ENCODE data around the gene COIL. TPM values are rescaled to one million over a fixed set of nuclear protein-coding genes. Genes with fewer than 3 reads are reported as not detected.
A peak's percentile ranks its signal among the peaks of the same experiment; 100 is the strongest.

The COIL gene
- total and polyA plus RNA-seq, 2 of the 13 experiments (the other 11 are each of a cell fraction or from before 2014, with no cell fraction given): 8.1 to 29.4 TPM

DNA sequence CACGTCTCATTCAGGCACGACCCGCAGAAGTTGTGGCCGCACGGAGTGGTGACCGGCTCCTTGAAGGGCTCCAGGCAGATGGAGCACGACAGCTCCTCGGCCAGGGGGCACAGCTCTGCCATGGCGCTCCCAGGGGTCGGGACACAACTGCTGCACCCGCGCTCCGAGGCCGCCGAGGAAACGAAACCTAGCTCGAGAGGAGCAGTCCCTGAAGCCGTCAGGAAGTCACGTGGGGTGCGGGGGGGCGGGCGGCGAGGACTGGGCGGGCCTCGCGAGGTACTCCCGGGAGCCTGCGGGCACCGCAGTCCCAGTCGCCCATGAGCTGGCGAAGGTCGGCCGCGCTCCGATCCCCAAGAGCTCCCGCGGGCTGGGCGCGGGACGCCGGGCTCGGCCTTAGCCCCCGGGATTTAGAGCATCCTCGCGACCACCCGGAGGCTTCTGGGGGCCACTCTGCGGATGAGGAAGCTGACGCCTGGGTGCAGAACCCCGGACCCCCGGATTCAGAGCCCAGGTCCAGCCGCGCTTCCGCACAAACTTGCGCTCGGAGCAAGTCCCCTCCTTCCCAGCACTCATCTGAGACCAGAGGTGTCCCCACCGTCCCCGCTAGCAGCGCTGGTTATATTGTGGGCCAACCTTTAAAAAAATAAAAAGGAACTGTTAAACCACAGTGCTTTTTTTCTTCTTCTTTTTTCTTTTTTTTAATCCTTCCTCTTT is 46.8 kb downstream of the COIL start, which contains the start of gene TRIM25 (continued):
- no peak for TF ChIP-seq ZMAT5 (CRISPR knock-in tag; IDR thresholded peaks at IDR 0.05; ENCODE audit: borderline replicate concordance, low read depth)
- peak; percentile 94 for TF ChIP-seq HBP1 (CRISPR knock-in tag; IDR thresholded peaks at IDR 0.05; ENCODE audit: low read depth)
- 0 out of 2 replicates have a peak, but pooled peaks have one; percentile 87 for TF ChIP-seq SNAPC5 (CRISPR knock-in tag; IDR thresholded peaks at IDR 0.05; ENCODE audit: borderline replicate concordance)
- TF ChIP-seq ZNF557 (CRISPR knock-in tag; IDR thresholded peaks at IDR 0.05): peak; percentile 75
- TF ChIP-seq, protein P1, sequence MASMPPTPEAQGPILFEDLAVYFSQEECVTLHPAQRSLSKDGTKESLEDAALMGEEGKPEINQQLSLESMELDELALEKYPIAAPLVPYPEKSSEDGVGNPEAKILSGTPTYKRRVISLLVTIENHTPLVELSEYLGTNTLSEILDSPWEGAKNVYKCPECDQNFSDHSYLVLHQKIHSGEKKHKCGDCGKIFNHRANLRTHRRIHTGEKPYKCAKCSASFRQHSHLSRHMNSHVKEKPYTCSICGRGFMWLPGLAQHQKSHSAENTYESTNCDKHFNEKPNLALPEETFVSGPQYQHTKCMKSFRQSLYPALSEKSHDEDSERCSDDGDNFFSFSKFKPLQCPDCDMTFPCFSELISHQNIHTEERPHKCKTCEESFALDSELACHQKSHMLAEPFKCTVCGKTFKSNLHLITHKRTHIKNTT (CRISPR knock-in tag; IDR thresholded peaks at IDR 0.05): no peak
- TF ChIP-seq, protein P2, sequence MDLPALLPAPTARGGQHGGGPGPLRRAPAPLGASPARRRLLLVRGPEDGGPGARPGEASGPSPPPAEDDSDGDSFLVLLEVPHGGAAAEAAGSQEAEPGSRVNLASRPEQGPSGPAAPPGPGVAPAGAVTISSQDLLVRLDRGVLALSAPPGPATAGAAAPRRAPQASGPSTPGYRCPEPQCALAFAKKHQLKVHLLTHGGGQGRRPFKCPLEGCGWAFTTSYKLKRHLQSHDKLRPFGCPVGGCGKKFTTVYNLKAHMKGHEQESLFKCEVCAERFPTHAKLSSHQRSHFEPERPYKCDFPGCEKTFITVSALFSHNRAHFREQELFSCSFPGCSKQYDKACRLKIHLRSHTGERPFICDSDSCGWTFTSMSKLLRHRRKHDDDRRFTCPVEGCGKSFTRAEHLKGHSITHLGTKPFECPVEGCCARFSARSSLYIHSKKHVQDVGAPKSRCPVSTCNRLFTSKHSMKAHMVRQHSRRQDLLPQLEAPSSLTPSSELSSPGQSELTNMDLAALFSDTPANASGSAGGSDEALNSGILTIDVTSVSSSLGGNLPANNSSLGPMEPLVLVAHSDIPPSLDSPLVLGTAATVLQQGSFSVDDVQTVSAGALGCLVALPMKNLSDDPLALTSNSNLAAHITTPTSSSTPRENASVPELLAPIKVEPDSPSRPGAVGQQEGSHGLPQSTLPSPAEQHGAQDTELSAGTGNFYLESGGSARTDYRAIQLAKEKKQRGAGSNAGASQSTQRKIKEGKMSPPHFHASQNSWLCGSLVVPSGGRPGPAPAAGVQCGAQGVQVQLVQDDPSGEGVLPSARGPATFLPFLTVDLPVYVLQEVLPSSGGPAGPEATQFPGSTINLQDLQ (CRISPR knock-in tag; IDR thresholded peaks at IDR 0.05): peak; percentile 92
- TF ChIP-seq, protein P3, sequence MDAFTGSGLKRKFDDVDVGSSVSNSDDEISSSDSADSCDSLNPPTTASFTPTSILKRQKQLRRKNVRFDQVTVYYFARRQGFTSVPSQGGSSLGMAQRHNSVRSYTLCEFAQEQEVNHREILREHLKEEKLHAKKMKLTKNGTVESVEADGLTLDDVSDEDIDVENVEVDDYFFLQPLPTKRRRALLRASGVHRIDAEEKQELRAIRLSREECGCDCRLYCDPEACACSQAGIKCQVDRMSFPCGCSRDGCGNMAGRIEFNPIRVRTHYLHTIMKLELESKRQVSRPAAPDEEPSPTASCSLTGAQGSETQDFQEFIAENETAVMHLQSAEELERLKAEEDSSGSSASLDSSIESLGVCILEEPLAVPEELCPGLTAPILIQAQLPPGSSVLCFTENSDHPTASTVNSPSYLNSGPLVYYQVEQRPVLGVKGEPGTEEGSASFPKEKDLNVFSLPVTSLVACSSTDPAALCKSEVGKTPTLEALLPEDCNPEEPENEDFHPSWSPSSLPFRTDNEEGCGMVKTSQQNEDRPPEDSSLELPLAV (CRISPR knock-in tag; conservative IDR thresholded peaks at IDR 0.05; ENCODE audit: low read depth): no peak
- TF ChIP-seq WIZ (CRISPR knock-in tag; IDR thresholded peaks at IDR 0.05): no peak
- no peak for TF ChIP-seq IKZF1 (IDR thresholded peaks at IDR 0.05)
- no peak for TF ChIP-seq ZNF207 (IDR thresholded peaks at IDR 0.05; ENCODE audit: borderline replicate concordance)
- 0 out of 2 replicates have a peak, but pooled peaks have one; percentile 37 for TF ChIP-seq FIP1L1 (IDR thresholded peaks at IDR 0.05; ENCODE audit: borderline replicate concordance, insufficient read depth, low read depth, low read length)
- peak; percentile 85 for TF ChIP-seq PHF21A (CRISPR knock-in tag; IDR thresholded peaks at IDR 0.05)
- TF ChIP-seq FOXJ3 (CRISPR knock-in tag; IDR thresholded peaks at IDR 0.05; ENCODE audit: borderline replicate concordance): no peak; the same call in 1 of the 2 replicates
- peak; percentile 100 for TF ChIP-seq POLR2G (IDR thresholded peaks at IDR 0.05; ENCODE audit: low read depth, low read length)
- TF ChIP-seq ZNF329 (CRISPR knock-in tag; IDR thresholded peaks at IDR 0.05; ENCODE audit: low read depth): peak; percentile 89
- TF ChIP-seq BRD4 (CRISPR knock-in tag; IDR thresholded peaks at IDR 0.05): no peak; the same call in 1 of the 2 replicates
- TF ChIP-seq HMG20B (CRISPR knock-in tag; conservative IDR thresholded peaks at IDR 0.05): peak; percentile 69; the same call in 1 of the 2 replicates
- peak; percentile 78 for TF ChIP-seq YY1 (IDR thresholded peaks at IDR 0.05; ENCODE audit: insufficient read depth, insufficient replicate concordance, low read depth, low read length)
- TF ChIP-seq AGO1 (IDR thresholded peaks at IDR 0.05; ENCODE audit: low read depth, low read length, poor library complexity, severe bottlenecking): no peak
- no peak for TF ChIP-seq ZNF253 (CRISPR knock-in tag; IDR thresholded peaks at IDR 0.05; ENCODE audit: borderline replicate concordance)
- no peak for TF ChIP-seq ZNF10 (CRISPR knock-in tag; IDR thresholded peaks at IDR 0.05; ENCODE audit: borderline replicate concordance, low read depth)
- TF ChIP-seq SAP130 (CRISPR knock-in tag; IDR thresholded peaks at IDR 0.05; ENCODE audit: low read depth): peak; percentile 86
